Umbilical cord (tissue), 2 donors: ENCODE measurements around the gene AKR1A1. TPM values are rescaled to one million over a fixed set of nuclear protein-coding genes. Genes with fewer than 3 reads are reported as not detected.
"Not testable (repeated sequence)": the region's sequence is repeated elsewhere in the genome, so short reads cannot be mapped to it uniquely, and the experiment has no call there.

Experiments
- DNase-seq: peaks from one replicate; pipeline ENCODE4 v3.0.0-alpha.2; 2015; ENCODE audit warnings: low spot score
- total RNA-seq: library from RNA; depleted of rRNA; stranded (reverse); fragments of >200 nt; gene quantifications from one replicate; pipeline ENCODE4 v1.2.3, GENCODE V29; 2014; ENCODE audit warnings: low replicate concordance; ENCODE audit not compliant: insufficient read depth

Gene AKR1A1
- total RNA-seq: 84.0 TPM

GRCh38 chr1:45550401-45551351 is at the start of gene AKR1A1:
Gene AKR1A1, plus strand, starts transcription at chr1:45550826. Its CDS starts 10,969 bp downstream, at chr1:45561795.
- DNase-seq: peak; percentile 94

GRCh38 chr1:45501505-45501859 is 49.1 kb upstream of the AKR1A1 start:
- DNase-seq: no peak

- DNase-seq: no peak
These were observed 46.9 kb upstream of the AKR1A1 start for GRCh38 chr1:45503462-45504360.

GRCh38 chr1:45507195-45507594 is 43.4 kb upstream of the AKR1A1 start:
- DNase-seq: no peak

GRCh38 chr1:45507893-45508292 is 42.7 kb upstream of the AKR1A1 start:
- DNase-seq: no peak

GRCh38 chr1:45508295-45509151 is 42.1 kb upstream of the AKR1A1 start:
- DNase-seq: no peak

GRCh38 chr1:45510036-45510971 is 40.3 kb upstream of the AKR1A1 start:
- DNase-seq: no peak

GRCh38 chr1:45510972-45511527 is 39.6 kb upstream of the AKR1A1 start:
- DNase-seq: no peak

- DNase-seq: peak; percentile 53
These were observed 38.0 kb upstream of the AKR1A1 start for GRCh38 chr1:45512641-45513054.

GRCh38 chr1:45513532-45514260 is 36.9 kb upstream of the AKR1A1 start:
- not testable (repeated sequence) for DNase-seq

- DNase-seq: no peak
These were observed 34.6 kb upstream of the AKR1A1 start for GRCh38 chr1:45516036-45516435.

GRCh38 chr1:45516465-45516864 is 34.2 kb upstream of the AKR1A1 start:
- no peak for DNase-seq

GRCh38 chr1:45518366-45518765 is 32.3 kb upstream of the AKR1A1 start:
- DNase-seq: not testable (repeated sequence)

GRCh38 chr1:45518910-45519309 is 31.7 kb upstream of the AKR1A1 start:
- no peak for DNase-seq

GRCh38 chr1:45519774-45520173 is 30.9 kb upstream of the AKR1A1 start:
- DNase-seq: not testable (repeated sequence)

- DNase-seq: peak; percentile 98
These were observed 29.0 kb upstream of the AKR1A1 start, which contains the start of gene PRDX1 for GRCh38 chr1:45521413-45522323. Gene PRDX1, minus strand, starts transcription at chr1:45521884. Its CDS starts 2,841 bp downstream, at chr1:45519043.

GRCh38 chr1:45522324-45523104 is 28.1 kb upstream of the AKR1A1 start:
- DNase-seq: no peak
